GM12878 (cell line): Measurements from ENCODE around the gene DDX56. TPM values are rescaled to one million over a fixed set of nuclear protein-coding genes. Genes with fewer than 3 reads are reported as not detected.

ENCODE experiments used
- CBX3 ChIP-seq: fragments of 200-600 bp; sonication (generic); IDR thresholded peaks from 2 replicates; pipeline ENCODE4 v1.6.1; 2016; ENCODE audit warnings: low read depth, borderline replicate concordance
- CREM ChIP-seq: IDR thresholded peaks from 2 replicates; pipeline ENCODE4 v1.6.1; 2014; ENCODE audit warnings: antibody characterized with exemption, low read depth
- HDGF ChIP-seq: fragments of 450-650 bp; IDR thresholded peaks from 2 replicates; pipeline ENCODE4 v1.6.1; 2016; ENCODE audit warnings: antibody characterized with exemption
- KLF5 ChIP-seq: fragments of 450-650 bp; IDR thresholded peaks from 2 replicates; pipeline ENCODE4 v1.6.1; 2014; ENCODE audit warnings: mild to moderate bottlenecking; ENCODE audit not compliant: partially characterized antibody
- NFYA ChIP-seq: IDR thresholded peaks from 2 replicates; pipeline ENCODE4 v1.6.1; 2011; ENCODE audit warnings: low read depth, mild to moderate bottlenecking, low read length, improper control_type of control experiment, borderline replicate concordance
- NR2F1 ChIP-seq: fragments of 450-650 bp; conservative IDR thresholded peaks from 2 replicates; pipeline ENCODE4 v1.6.1; 2017; ENCODE audit warnings: mild to moderate bottlenecking
- NRF1 ChIP-seq: conservative IDR thresholded peaks from 2 replicates; pipeline ENCODE4 v1.6.1; 2011; ENCODE audit warnings: mild to moderate bottlenecking, low read depth, low read length, improper control_type of control experiment
- PKNOX1 ChIP-seq: fragments of 450-650 bp; IDR thresholded peaks from 2 replicates; pipeline ENCODE4 v1.6.1; 2016; ENCODE audit warnings: mild to moderate bottlenecking
- PML ChIP-seq: IDR thresholded peaks from 2 replicates; pipeline ENCODE4 v1.6.1; 2012; ENCODE audit warnings: low read length, inconsistent platforms
- POLR2AphosphoS2 ChIP-seq: IDR thresholded peaks from 2 replicates; pipeline ENCODE4 v1.6.1; 2011; ENCODE audit warnings: low read depth, mild to moderate bottlenecking, low read length, improper control_type of control experiment, moderate library complexity
- POLR2AphosphoS5 ChIP-seq: IDR thresholded peaks from 2 replicates; pipeline ENCODE4 v1.6.1; 2011; ENCODE audit warnings: mild to moderate bottlenecking, low read length, inconsistent platforms
- STAT3 ChIP-seq: IDR thresholded peaks from 2 replicates; pipeline ENCODE4 v1.6.1; 2011; ENCODE audit warnings: low read depth, low read length, improper control_type of control experiment
- SUPT20H ChIP-seq: IDR thresholded peaks from 2 replicates; pipeline ENCODE4 v1.6.1; 2011; ENCODE audit warnings: low read depth, mild to moderate bottlenecking, low read length, moderate library complexity, borderline replicate concordance; ENCODE audit not compliant: control insufficient read depth
- TBL1XR1 ChIP-seq: IDR thresholded peaks from 2 replicates; pipeline ENCODE4 v1.6.1; 2012; ENCODE audit warnings: low read depth, low read length, improper control_type of control experiment
- TCF12 ChIP-seq: IDR thresholded peaks from 2 replicates; pipeline ENCODE4 v1.6.1; 2011; ENCODE audit warnings: low read depth, mild to moderate bottlenecking, low read length
- USF1 ChIP-seq: IDR thresholded peaks from 2 replicates; pipeline ENCODE4 v1.6.1; 2011; ENCODE audit warnings: borderline replicate concordance, low read depth, mild to moderate bottlenecking, moderate library complexity, mixed read lengths, low read length; ENCODE audit not compliant: insufficient read depth; ENCODE audit errors: extremely low read length
- YY1 ChIP-seq: IDR thresholded peaks from 2 replicates; pipeline ENCODE4 v1.6.1; 2011; ENCODE audit warnings: low read depth, mild to moderate bottlenecking, low read length
- ZNF207 ChIP-seq: fragments of 450-650 bp; IDR thresholded peaks from 2 replicates; pipeline ENCODE4 v1.6.1; 2014; ENCODE audit warnings: antibody characterized with exemption, mild to moderate bottlenecking, borderline replicate concordance
- polyA plus RNA-seq, 11 experiments: library from polyadenylated mRNA; depleted of rRNA in 4 of 11; unstranded in 6 of 11; stranded (reverse) in 5 of 11; fragments of >200 nt; fragmentation: Nextera tagmentation in 4 of 11; fragmentation: Illumina TruSeq in 1 of 11; extraction: Ambion mirVana in 4 of 11; extraction: Trizol in 1 of 11; gene quantifications; 1 replicate in 1 of 11; 2 replicates in 10 of 11; pipeline versions ENCODE4 v1.2.1 to v1.2.3, GENCODE V29; 2011 to 2016; ENCODE audit warnings: inconsistent platforms in 2 of 11, missing spikeins in 2 of 11, low read depth in 1 of 11
- total RNA-seq, 4 experiments: library from RNA; depleted of rRNA in 3 of 4; stranded (reverse); fragments of >200 nt in 3 of 4; fragmentation: Illumina TruSeq in 1 of 4; extraction: Trizol in 1 of 4; gene quantifications; 2 replicates each; pipeline versions ENCODE4 v1.2.1 to v1.2.3, GENCODE V29; 2013 to 2021
- TF ChIP-seq, protein P1 (sequence below): fragments of 450-650 bp; IDR thresholded peaks from 2 replicates; pipeline ENCODE4 v1.6.1; 2018; ENCODE audit warnings: mild to moderate bottlenecking, low read depth, moderate library complexity; ENCODE audit not compliant: partially characterized antibody
- TF ChIP-seq, protein P2 (sequence below): fragments of 450-650 bp; IDR thresholded peaks from 2 replicates; pipeline ENCODE4 v1.6.1; 2017; ENCODE audit warnings: mild to moderate bottlenecking, low read depth, inconsistent platforms; ENCODE audit not compliant: poor library complexity, severe bottlenecking

The DDX56 gene
- total and polyA plus RNA-seq, 10 of the 15 experiments (the other 5 are each of a cell fraction or from before 2014, with no cell fraction given) = 19.8 to 136 (median 81.3) TPM

- TF ChIP-seq, protein P1, sequence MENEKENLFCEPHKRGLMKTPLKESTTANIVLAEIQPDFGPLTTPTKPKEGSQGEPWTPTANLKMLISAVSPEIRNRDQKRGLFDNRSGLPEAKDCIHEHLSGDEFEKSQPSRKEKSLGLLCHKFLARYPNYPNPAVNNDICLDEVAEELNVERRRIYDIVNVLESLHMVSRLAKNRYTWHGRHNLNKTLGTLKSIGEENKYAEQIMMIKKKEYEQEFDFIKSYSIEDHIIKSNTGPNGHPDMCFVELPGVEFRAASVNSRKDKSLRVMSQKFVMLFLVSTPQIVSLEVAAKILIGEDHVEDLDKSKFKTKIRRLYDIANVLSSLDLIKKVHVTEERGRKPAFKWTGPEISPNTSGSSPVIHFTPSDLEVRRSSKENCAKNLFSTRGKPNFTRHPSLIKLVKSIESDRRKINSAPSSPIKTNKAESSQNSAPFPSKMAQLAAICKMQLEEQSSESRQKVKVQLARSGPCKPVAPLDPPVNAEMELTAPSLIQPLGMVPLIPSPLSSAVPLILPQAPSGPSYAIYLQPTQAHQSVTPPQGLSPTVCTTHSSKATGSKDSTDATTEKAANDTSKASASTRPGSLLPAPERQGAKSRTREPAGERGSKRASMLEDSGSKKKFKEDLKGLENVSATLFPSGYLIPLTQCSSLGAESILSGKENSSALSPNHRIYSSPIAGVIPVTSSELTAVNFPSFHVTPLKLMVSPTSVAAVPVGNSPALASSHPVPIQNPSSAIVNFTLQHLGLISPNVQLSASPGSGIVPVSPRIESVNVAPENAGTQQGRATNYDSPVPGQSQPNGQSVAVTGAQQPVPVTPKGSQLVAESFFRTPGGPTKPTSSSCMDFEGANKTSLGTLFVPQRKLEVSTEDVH = peak; percentile 82
- TF ChIP-seq POLR2AphosphoS5 (peak; percentile 96), TBL1XR1 (peak; percentile 78; the same call in 1 of the 2 replicates), CBX3 (no peak), POLR2AphosphoS2 (peak; percentile 89), NFYA (peak; percentile 52), YY1 (peak; percentile 61; the same call in 1 of the 2 replicates), KLF5 (peak; percentile 83), PKNOX1 (peak; percentile 99), NR2F1 (peak; percentile 99), STAT3 (no peak), ZNF207 (peak; percentile 18; the same call in 1 of the 2 replicates), HDGF (peak; percentile 37), SUPT20H (no peak), TCF12 (peak; percentile 99), USF1 (peak; percentile 95), PML (peak; percentile 94), NRF1 (peak; percentile 39; the same call in 1 of the 2 replicates), CREM (peak; percentile 99)
- TF ChIP-seq, protein P2, sequence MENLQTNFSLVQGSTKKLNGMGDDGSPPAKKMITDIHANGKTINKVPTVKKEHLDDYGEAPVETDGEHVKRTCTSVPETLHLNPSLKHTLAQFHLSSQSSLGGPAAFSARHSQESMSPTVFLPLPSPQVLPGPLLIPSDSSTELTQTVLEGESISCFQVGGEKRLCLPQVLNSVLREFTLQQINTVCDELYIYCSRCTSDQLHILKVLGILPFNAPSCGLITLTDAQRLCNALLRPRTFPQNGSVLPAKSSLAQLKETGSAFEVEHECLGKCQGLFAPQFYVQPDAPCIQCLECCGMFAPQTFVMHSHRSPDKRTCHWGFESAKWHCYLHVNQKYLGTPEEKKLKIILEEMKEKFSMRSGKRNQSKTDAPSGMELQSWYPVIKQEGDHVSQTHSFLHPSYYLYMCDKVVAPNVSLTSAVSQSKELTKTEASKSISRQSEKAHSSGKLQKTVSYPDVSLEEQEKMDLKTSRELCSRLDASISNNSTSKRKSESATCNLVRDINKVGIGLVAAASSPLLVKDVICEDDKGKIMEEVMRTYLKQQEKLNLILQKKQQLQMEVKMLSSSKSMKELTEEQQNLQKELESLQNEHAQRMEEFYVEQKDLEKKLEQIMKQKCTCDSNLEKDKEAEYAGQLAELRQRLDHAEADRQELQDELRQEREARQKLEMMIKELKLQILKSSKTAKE = no peak
Measured at GRCh38 chr7:44606341-44607140, 32.8 kb upstream of the DDX56 start, which contains the start of gene OGDH (continued).
